Activated T-helper 1 cell treated with anti-CD3 and anti-CD28 coated beads, Interleukin-12 subunit alpha, Interleukin-12 subunit beta, Interleukin-2, Interleukin-4 antibody, amounts not matched to agents 30 ng/mL and 10 ng/mL and 1 ng/mL, durations not matched to agents 14 hours and 24 hours and 36 hours (primary cell): ENCODE data around the gene ALG1L2. TPM values are rescaled to one million over a fixed set of nuclear protein-coding genes. Genes with fewer than 3 reads are reported as not detected.
"Not testable (repeated sequence)": the region's sequence is repeated elsewhere in the genome, so short reads cannot be mapped to it uniquely, and the experiment has no call there.

ENCODE experiments used
- DNase-seq: peaks from one replicate; pipeline ENCODE4 v3.0.0; 2021; ENCODE audit warnings: low spot score
- H3K27ac Mint-ChIP-seq: one replicate; pipeline ENCODE4 v1.8.0; 2021; ENCODE audit warnings: mild to moderate bottlenecking, mixed read lengths
- H3K27me3 Mint-ChIP-seq: one replicate; pipeline ENCODE4 v1.8.0; 2022; ENCODE audit warnings: mild to moderate bottlenecking, moderate library complexity, mixed read lengths; ENCODE audit not compliant: insufficient read depth
- H3K36me3 Mint-ChIP-seq: one replicate; pipeline ENCODE4 v1.8.0; 2021; ENCODE audit warnings: low read depth, mixed read lengths
- H3K4me1 Mint-ChIP-seq: one replicate; pipeline ENCODE4 v1.8.0; 2021; ENCODE audit warnings: low read depth, mixed read lengths
- H3K4me3 Mint-ChIP-seq: one replicate; pipeline ENCODE4 v1.8.0; 2021; ENCODE audit warnings: mild to moderate bottlenecking, moderate library complexity, mixed read lengths
- H3K9me3 Mint-ChIP-seq: one replicate; pipeline ENCODE4 v1.8.0; 2021; ENCODE audit warnings: mixed read lengths
- intact Hi-C: fragments of 100-400 bp; cut with micrococcal nuclease; formaldehyde crosslinking; loops from one replicate; pipeline ENCODE4 v1.15.1; 2024
- total RNA-seq: library from RNA; stranded (reverse); gene quantifications from 2 replicates; pipeline ENCODE4 v1.2.3, GENCODE V29; 2022

ALG1L2 gene
- total RNA-seq, 1 donor from 2014 or later = not detected

- Mint-ChIP-seq H3K36me3 (no peaks in the 10 kb centered on the region), H3K27ac (no peak overlapping the region), H3K4me3 (no peak overlapping the region), H3K9me3 (peaks cover 3% of the 10 kb centered on the region), H3K27me3 (peaks cover 1% of the 10 kb centered on the region), H3K4me1 (no peaks in the 10 kb centered on the region)
- no peak for DNase-seq
- intact Hi-C loops = no loop called here
These were observed 4.0 kb upstream of the ALG1L2 start for GRCh38 chr3:130077636-130078035.

- intact Hi-C loops, H3K4me3 Mint-ChIP-seq, H3K4me1 Mint-ChIP-seq, DNase-seq, H3K36me3 Mint-ChIP-seq, H3K9me3 Mint-ChIP-seq, H3K27ac Mint-ChIP-seq, H3K27me3 Mint-ChIP-seq: not testable (repeated sequence)
These were observed 1.9 kb downstream of the ALG1L2 start for GRCh38 chr3:130083363-130084090.

GRCh38 chr3:130084436-130084980 is 2.9 kb downstream of the ALG1L2 start:
- H3K36me3 Mint-ChIP-seq = no peaks in the 10 kb centered on the region
- intact Hi-C loops = no loop called here
- no peaks in the 10 kb centered on the region for H3K9me3 Mint-ChIP-seq
- H3K27ac Mint-ChIP-seq = no peak overlapping the region
- DNase-seq = no peak
- no peaks in the 10 kb centered on the region for H3K4me1 Mint-ChIP-seq
- H3K4me3 Mint-ChIP-seq = no peak overlapping the region
- peaks cover 1% of the 10 kb centered on the region for H3K27me3 Mint-ChIP-seq

DNA sequence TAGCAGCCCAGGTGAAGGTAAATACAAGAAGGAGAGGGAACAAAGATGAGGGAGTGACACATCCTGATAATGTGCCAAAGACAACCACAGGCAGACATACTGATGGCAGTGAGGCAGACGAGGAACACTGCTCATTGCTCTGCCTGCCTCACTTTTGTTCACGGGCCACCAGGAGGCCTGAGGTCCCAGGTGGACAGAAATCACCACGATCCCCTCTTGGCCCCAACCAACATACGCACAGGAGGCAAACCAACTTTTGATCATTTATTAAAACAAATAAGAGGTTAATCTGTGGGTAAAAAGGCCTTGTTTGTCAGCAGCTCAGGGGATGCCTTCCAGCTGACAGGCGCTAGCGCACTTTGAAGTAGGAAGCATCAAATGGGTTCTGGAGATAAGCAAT is 4.2 kb downstream of the ALG1L2 start:
- DNase-seq = no peak
- no peak overlapping the region for H3K27ac Mint-ChIP-seq
- intact Hi-C loops = no loop called here
- H3K36me3 Mint-ChIP-seq = no peaks in the 10 kb centered on the region
- H3K4me3 Mint-ChIP-seq = no peak overlapping the region
- H3K27me3 Mint-ChIP-seq = no peaks in the 10 kb centered on the region
- H3K9me3 Mint-ChIP-seq = no peaks in the 10 kb centered on the region
- H3K4me1 Mint-ChIP-seq = no peaks in the 10 kb centered on the region

- H3K9me3 Mint-ChIP-seq, H3K4me3 Mint-ChIP-seq, intact Hi-C loops: not testable (repeated sequence)
These were observed 5.0 kb downstream of the ALG1L2 start for GRCh38 chr3:130086628-130087027.

DNA sequence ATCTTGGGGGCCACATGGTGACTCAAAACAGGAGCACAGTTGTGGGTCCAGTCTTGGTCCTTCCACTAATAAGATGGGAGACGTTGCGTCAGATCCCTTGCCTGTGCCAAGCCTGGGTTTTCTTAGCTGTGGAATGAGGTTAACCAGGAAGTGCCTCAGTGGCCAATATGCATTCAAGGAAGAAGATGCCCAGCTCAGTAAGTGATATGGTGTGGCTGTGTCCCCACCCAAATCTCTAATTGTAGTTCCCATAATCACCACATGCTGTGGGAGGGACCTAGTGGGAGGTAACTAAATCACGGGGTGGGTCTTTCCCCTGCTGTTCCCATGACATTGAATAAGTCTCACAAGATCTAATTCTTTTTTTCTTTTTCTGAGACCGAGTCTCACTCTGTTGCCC is 6.4 kb downstream of the ALG1L2 start:
- Mint-ChIP-seq H3K27ac (no peak overlapping the region), H3K36me3 (no peaks in the 10 kb centered on the region), H3K9me3 (no peaks in the 10 kb centered on the region), H3K4me3 (no peak overlapping the region), H3K4me1 (no peaks in the 10 kb centered on the region), H3K27me3 (no peaks in the 10 kb centered on the region)
- no peak for DNase-seq
- intact Hi-C loops = no loop called here

More at GRCh38 chr3:130086628-130087027, 5.0 kb downstream of the ALG1L2 start:
- not testable (repeated sequence) for H3K36me3 Mint-ChIP-seq, H3K27ac Mint-ChIP-seq, H3K4me1 Mint-ChIP-seq, H3K27me3 Mint-ChIP-seq, DNase-seq

DNA sequence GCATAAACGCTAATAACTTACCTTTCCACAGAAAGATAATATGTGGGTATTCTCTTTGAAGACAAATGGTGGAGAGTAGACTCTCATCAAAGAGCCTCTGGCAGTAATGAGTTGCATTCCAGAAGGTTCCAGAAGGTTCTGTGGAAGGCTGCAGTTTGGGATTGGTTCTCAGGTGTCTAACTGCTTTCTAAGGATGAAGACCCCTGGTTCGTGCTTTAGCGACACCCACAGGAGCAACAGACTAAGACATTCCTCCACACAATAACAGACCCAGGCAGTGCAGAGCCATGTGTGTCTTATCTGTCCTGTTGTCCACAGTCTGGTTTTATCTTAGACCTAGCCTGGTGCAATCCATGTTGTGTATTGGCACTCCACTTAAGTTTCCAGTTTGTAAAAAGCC is 9.1 kb downstream of the ALG1L2 start:
- peaks cover 15% of the 10 kb centered on the region for H3K4me1 Mint-ChIP-seq
- H3K27ac Mint-ChIP-seq, H3K4me3 Mint-ChIP-seq, H3K27me3 Mint-ChIP-seq, DNase-seq, intact Hi-C loops, H3K9me3 Mint-ChIP-seq, H3K36me3 Mint-ChIP-seq: not testable (repeated sequence)

DNA sequence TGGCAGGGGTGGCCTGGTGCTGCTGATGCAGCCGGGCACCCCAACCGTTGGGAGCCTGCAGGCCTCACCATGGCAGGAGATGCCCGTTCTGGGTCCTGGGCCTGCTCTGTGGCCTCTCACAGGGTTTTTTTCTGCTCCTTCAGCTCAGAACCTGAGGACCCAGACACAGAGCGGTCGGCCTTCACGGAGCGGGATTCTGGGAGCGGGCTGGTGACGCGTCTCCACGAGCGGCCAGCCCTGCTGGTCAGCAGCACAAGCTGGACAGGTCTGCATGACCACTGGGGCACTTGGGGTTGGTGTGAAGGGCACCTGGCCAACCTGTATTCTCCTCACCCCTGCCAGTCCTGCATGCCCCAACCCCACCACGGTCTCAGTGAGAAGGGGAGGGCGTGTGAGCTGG is 10.3 kb downstream of the ALG1L2 start:
- no peak for DNase-seq
- Mint-ChIP-seq H3K27ac (no peak overlapping the region), H3K9me3 (no peaks in the 10 kb centered on the region), H3K4me1 (peaks cover 15% of the 10 kb centered on the region), H3K36me3 (no peaks in the 10 kb centered on the region), H3K27me3 (no peaks in the 10 kb centered on the region), H3K4me3 (no peak overlapping the region)
- intact Hi-C loops = no loop called here

- Mint-ChIP-seq H3K9me3 (no peaks in the 10 kb centered on the region), H3K27ac (peak overlapping the region; percentile 75), H3K27me3 (no peaks in the 10 kb centered on the region), H3K4me3 (peak overlapping the region; percentile 47), H3K4me1 (peaks cover 25% of the 10 kb centered on the region), H3K36me3 (no peaks in the 10 kb centered on the region)
- intact Hi-C loops = loop anchor here (2.0 kb wide), 1 partner anchor 67 kb away; no protein-coding TSS in a partner anchor
- DNase-seq = peak; percentile 34
These were observed 12.2 kb downstream of the ALG1L2 start for GRCh38 chr3:130093741-130094391.

DNA sequence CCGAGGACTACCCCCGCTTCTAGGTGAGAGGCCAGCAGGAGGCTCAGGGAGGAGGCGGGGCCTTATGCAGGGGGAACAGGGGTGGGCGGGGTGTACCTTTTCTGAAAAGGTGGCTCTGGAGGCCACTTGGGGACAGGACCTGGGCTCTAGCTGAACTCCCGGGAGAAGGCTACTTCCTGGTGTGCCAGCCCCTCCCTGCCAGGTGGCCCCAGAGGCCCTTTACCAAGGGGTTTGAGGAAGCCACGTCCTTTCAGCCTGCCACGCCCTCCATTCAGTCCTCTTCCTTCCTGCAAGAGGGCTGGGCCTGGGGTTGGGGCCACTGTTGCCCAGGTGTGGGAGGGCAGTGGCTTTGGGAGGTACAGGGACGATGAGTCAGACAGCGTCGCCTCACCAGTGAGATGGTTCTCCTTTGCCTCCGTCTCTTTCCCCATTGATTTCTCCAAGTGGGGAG is 12.9 kb downstream of the ALG1L2 start:
- H3K4me3 Mint-ChIP-seq, H3K9me3 Mint-ChIP-seq, H3K27me3 Mint-ChIP-seq, H3K36me3 Mint-ChIP-seq: not testable (repeated sequence)
- Mint-ChIP-seq H3K4me1 (peaks cover 25% of the 10 kb centered on the region), H3K27ac (peak overlapping the region; percentile 40)
- intact Hi-C loops = loop anchor here (2.0 kb wide), 1 partner anchor 68 kb away; no protein-coding TSS in a partner anchor
- DNase-seq = peak; percentile 5

GRCh38 chr3:130095858-130096257 is 14.2 kb downstream of the ALG1L2 start:
- not testable (repeated sequence) for DNase-seq, H3K27me3 Mint-ChIP-seq, H3K36me3 Mint-ChIP-seq, H3K4me3 Mint-ChIP-seq, H3K27ac Mint-ChIP-seq, H3K9me3 Mint-ChIP-seq
- peaks cover 25% of the 10 kb centered on the region for H3K4me1 Mint-ChIP-seq
- intact Hi-C loops = loop anchor here (2.0 to 5.0 kb wide), 2 partner anchors 69 to 154 kb away; no protein-coding TSS in a partner anchor

- H3K36me3 Mint-ChIP-seq, H3K4me3 Mint-ChIP-seq, H3K27me3 Mint-ChIP-seq, H3K9me3 Mint-ChIP-seq, H3K27ac Mint-ChIP-seq, DNase-seq: not testable (repeated sequence)
- peaks cover 25% of the 10 kb centered on the region for H3K4me1 Mint-ChIP-seq
- intact Hi-C loops = loop anchor here (5.0 kb wide), 1 partner anchor 155 kb away; no protein-coding TSS in a partner anchor
These were observed 15.5 kb downstream of the ALG1L2 start for GRCh38 chr3:130097096-130097495.
